Right lobe of liver (tissue), 4 donors: Measurements from ENCODE around the gene CDKL5.

Source experiments
- POLR2A ChIP-seq: fragments of 450-650 bp; IDR thresholded peaks from one replicate; pipeline ENCODE4 v1.6.1; 2017; ENCODE audit warnings: antibody characterized with exemption, mild to moderate bottlenecking
- TF ChIP-seq, protein P1 (sequence below), 4 donors: fragments of 200-600 bp in 3 of 4; fragments of 450-650 bp in 1 of 4; IDR thresholded peaks; one replicate each; pipeline versions ENCODE4 v1.5.1 to v1.8.0; 2016 to 2022; ENCODE audit warnings: antibody characterized with exemption in 4 of 4, mild to moderate bottlenecking in 2 of 4
- donor health status: DM: no; HTN: no; CAD: no.
- donor health status: DM: no; HTN: no; CAD: no.
- donor health status: DM: no; HTN: yes; CAD: no.

DNA sequence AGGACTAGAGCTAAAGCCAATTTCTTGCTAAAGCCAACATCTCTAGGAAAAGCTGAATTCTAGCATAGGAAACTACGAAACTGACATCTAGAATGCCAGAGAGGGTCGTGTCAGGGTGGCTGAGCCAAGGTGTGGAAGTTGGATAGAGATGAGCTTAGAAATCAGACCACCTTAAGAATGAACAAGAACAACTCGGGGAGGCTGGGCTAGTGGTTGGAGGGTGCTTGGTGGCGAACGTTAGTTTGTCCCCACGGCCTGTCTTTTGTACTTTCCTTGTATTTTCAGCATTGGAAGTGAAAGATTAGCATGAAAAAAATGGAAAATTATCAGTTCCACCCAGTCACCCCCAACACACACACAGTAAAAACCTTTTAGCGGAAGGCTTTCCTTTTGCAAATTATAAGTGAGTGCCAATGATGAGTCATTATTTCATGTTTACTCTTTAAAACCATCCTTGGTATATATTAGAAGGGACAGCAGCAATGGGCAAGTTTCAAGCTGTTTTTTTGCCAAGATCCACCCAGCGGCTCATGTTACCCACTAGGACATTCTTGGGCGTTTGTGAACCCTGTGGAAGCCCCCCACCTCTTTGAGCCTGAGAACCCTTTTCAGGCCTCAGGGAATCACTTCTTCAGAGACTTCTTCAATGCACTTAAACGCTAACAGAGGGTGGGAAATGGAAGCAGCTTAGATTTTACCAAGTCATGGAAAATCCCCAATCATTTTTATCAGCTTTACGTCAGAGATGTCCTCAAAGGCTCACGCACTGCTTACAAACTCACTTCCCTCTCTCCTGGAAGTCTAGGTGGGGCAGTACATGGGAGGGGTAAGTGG lies 277.2 kb downstream of the CDKL5 start:
- TF ChIP-seq, protein P1, sequence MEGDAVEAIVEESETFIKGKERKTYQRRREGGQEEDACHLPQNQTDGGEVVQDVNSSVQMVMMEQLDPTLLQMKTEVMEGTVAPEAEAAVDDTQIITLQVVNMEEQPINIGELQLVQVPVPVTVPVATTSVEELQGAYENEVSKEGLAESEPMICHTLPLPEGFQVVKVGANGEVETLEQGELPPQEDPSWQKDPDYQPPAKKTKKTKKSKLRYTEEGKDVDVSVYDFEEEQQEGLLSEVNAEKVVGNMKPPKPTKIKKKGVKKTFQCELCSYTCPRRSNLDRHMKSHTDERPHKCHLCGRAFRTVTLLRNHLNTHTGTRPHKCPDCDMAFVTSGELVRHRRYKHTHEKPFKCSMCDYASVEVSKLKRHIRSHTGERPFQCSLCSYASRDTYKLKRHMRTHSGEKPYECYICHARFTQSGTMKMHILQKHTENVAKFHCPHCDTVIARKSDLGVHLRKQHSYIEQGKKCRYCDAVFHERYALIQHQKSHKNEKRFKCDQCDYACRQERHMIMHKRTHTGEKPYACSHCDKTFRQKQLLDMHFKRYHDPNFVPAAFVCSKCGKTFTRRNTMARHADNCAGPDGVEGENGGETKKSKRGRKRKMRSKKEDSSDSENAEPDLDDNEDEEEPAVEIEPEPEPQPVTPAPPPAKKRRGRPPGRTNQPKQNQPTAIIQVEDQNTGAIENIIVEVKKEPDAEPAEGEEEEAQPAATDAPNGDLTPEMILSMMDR (IDR thresholded peaks at IDR 0.05), result no peak
- TF ChIP-seq POLR2A, result no peak
